Smooth muscle cell (in vitro differentiated cells): ENCODE measurements around the gene SMIM24. TPM values are rescaled to one million over a fixed set of nuclear protein-coding genes. Genes with fewer than 3 reads are reported as not detected.
A peak's percentile ranks its signal among the peaks of the same experiment; 100 is the strongest.

Experiments
- DNase-seq: peaks from one replicate; lab custom pipeline; 2025; ENCODE audit not compliant: unreplicated experiment; lab: John Stamatoyannopoulos, UW
- H2AFZ ChIP-seq: fragments of 200-600 bp; sonication (generic); 2 replicates; pipeline ENCODE4 v1.6.0; 2016; ENCODE audit warnings: antibody characterized with exemption, low read depth, mild to moderate bottlenecking
- H3F3A ChIP-seq: fragments of 200-600 bp; sonication (generic); 2 replicates; pipeline ENCODE4 v1.6.0; 2017; ENCODE audit warnings: antibody characterized with exemption, low read depth
- H3K27ac ChIP-seq: fragments of 200-600 bp; sonication (generic); 2 replicates; pipeline ENCODE4 v1.5.1; 2016; ENCODE audit warnings: low read depth, mild to moderate bottlenecking
- H3K27me3 ChIP-seq: fragments of 200-600 bp; sonication (generic); 2 replicates; pipeline ENCODE4 v1.6.1; 2016; ENCODE audit warnings: low read depth, mild to moderate bottlenecking
- H3K36me3 ChIP-seq: fragments of 200-600 bp; sonication (generic); 2 replicates; pipeline ENCODE4 v1.5.1; 2016; ENCODE audit warnings: low read depth
- H3K4me1 ChIP-seq: fragments of 200-600 bp; sonication (generic); 2 replicates; pipeline ENCODE4 v1.5.1; 2016; ENCODE audit warnings: low read depth
- H3K4me2 ChIP-seq: fragments of 200-600 bp; sonication (generic); 2 replicates; pipeline ENCODE4 v1.6.0; 2016; ENCODE audit warnings: mild to moderate bottlenecking
- H3K4me3 ChIP-seq: fragments of 200-600 bp; sonication (generic); 2 replicates; pipeline ENCODE4 v1.5.1; 2016; ENCODE audit warnings: mild to moderate bottlenecking
- H3K79me2 ChIP-seq: fragments of 200-600 bp; sonication (generic); 2 replicates; pipeline ENCODE4 v1.6.0; 2016; ENCODE audit warnings: low read depth, mild to moderate bottlenecking
- H3K9ac ChIP-seq: fragments of 200-600 bp; sonication (generic); 2 replicates; pipeline ENCODE4 v1.6.0; 2016; ENCODE audit warnings: low read depth
- H3K9me3 ChIP-seq: fragments of 200-600 bp; sonication (generic); replicated peaks from 2 replicates; pipeline ENCODE4 v1.5.1; 2016; ENCODE audit warnings: low read depth
- H4K20me1 ChIP-seq: fragments of 200-600 bp; sonication (generic); 2 replicates; pipeline ENCODE4 v1.6.0; 2016; ENCODE audit warnings: low read depth
- WGBS: methylation state at CpG from one replicate; pipeline ENCODE4 v1.1.7; 2016; ENCODE audit warnings: low lambda C conversion rate; 5-methylcytosine and 5-hydroxymethylcytosine counted together
- polyA plus RNA-seq: library from polyadenylated mRNA; unstranded; fragments of >200 nt; fragmentation: Nextera tagmentation; extraction: Ambion mirVana; gene quantifications from 2 replicates; pipeline ENCODE4 v1.2.1, GENCODE V29; 2016
- total RNA-seq: library from RNA; depleted of rRNA; stranded (reverse); fragments of >200 nt; gene quantifications from 2 replicates; pipeline ENCODE4 v1.2.3, GENCODE V29; 2014
- TF ChIP-seq, protein P1 (sequence below): fragments of 200-600 bp; sonication (generic); IDR thresholded peaks from 2 replicates; pipeline ENCODE4 v1.5.1; 2017; ENCODE audit warnings: borderline replicate concordance, mild to moderate bottlenecking, antibody characterized with exemption; ENCODE audit not compliant: insufficient read depth, poor library complexity, severe bottlenecking

The SMIM24 gene
- total and polyA plus RNA-seq, 2 experiments from 2014 or later = 1.1 TPM; not detected in 1

DNA sequence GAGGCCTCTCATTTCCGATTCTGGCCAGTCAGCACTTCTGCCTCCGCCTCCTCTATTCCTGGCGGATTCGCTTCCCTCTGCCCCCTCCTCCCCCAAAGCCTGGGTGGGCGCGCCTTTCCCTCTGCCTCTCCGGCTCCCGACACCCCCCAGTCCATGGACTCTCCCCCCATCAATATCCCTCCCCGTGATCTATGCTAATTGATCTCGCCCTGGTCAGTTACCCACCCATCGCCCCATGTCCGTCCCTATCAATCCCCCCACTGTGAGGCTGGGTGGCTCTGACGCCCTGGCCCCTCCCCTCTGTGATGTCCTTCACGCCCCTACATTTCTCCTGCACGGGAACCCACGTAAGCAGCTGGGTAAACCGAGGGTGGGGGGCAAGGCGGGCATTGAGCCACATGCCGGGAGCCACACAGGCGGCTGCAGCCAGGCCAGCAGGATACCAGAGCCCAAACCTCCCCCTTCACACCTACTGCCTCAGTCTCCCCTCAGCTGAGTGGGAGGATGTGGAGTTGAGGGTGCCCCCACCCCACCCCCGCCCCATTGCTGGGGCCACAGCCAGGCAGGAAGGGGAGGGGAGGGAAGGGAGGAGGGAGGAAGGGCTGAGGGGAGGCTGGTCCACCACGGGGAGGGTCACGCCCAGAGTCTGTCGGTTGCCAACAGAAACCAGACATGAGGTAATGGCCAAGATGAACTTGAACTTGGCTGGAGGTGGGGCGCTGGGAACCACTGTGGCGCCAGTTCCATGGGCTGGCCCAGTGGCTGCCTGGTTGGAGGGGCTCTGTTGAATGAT, 21.0 kb downstream of the SMIM24 start:
- Histone ChIP-seq H3K79me2 (no peaks in the 10 kb centered on the region), H3K9me3 (no peaks in the 10 kb centered on the region), H3K36me3 (no peaks in the 10 kb centered on the region), H3K27me3 (no peaks in the 10 kb centered on the region), H3K4me1 (peaks cover 22% of the 10 kb centered on the region), H3F3A (peaks cover 13% of the 10 kb centered on the region), H3K9ac (peak overlapping the region; percentile 92), H3K4me3 (peak overlapping the region; percentile 0), H2AFZ (no peak overlapping the region), H3K4me2 (peak overlapping the region; percentile 71), H4K20me1 (no peaks in the 10 kb centered on the region), H3K27ac (peak overlapping the region; percentile 98)
- peak; percentile 91 for DNase-seq
- TF ChIP-seq, protein P1, sequence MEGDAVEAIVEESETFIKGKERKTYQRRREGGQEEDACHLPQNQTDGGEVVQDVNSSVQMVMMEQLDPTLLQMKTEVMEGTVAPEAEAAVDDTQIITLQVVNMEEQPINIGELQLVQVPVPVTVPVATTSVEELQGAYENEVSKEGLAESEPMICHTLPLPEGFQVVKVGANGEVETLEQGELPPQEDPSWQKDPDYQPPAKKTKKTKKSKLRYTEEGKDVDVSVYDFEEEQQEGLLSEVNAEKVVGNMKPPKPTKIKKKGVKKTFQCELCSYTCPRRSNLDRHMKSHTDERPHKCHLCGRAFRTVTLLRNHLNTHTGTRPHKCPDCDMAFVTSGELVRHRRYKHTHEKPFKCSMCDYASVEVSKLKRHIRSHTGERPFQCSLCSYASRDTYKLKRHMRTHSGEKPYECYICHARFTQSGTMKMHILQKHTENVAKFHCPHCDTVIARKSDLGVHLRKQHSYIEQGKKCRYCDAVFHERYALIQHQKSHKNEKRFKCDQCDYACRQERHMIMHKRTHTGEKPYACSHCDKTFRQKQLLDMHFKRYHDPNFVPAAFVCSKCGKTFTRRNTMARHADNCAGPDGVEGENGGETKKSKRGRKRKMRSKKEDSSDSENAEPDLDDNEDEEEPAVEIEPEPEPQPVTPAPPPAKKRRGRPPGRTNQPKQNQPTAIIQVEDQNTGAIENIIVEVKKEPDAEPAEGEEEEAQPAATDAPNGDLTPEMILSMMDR = no peak
- 7% methylated on average over 17 of the region's 26 CpGs for WGBS

DNA sequence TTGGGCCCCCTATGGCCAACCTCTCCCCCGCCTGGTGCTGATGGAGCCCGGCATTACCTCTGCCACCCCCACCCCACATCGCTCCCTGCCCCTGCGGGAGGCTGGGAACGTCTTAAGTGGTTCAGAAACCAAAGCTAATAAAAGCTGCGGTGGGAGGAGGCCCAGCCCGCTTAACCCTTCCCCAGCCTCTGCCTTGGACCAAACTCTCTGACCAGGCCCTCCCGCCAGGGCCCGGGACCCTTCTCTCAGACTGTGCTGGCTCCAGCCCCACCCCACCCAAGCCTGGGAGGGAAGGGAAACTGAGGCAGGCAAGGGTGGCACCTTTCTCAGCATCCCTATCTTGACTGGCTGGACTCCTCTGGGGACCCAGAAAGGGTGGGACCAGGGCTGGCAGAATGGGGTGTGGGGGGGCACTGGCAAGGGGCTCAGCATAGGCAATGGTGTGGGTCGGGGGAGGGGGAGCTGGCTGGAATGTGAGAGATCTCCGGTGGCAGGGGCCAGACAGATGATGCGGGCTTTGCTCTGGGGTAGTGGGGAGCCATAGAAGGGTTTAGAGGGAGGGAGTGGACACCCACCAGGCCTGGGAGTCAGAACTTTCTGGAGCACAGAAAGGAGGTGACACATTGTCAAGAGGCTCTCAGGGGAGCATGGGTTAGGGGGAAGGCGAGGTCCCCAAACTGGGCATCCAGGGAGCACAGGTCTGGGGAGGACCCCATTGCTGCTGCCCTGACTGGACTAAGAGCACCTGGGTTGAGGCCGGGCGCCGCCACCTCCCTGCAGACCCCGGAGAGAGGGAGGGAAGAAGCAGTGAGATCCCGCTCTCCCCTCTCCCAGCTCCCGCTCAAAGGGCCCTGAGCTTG, 21.9 kb downstream of the SMIM24 start:
- H3K4me2 ChIP-seq = peak overlapping the region; percentile 71
- H3K9ac ChIP-seq = peak overlapping the region; percentile 92
- no peaks in the 10 kb centered on the region for H3K9me3 ChIP-seq
- no peaks in the 10 kb centered on the region for H3K27me3 ChIP-seq
- DNase-seq = peak; percentile 39
- no peaks in the 10 kb centered on the region for H3K36me3 ChIP-seq
- no peak overlapping the region for H2AFZ ChIP-seq
- no peaks in the 10 kb centered on the region for H3K79me2 ChIP-seq
- H4K20me1 ChIP-seq = no peaks in the 10 kb centered on the region
- H3F3A ChIP-seq = peaks cover 13% of the 10 kb centered on the region
- TF ChIP-seq, protein P1 = no peak
- peaks cover 16% of the 10 kb centered on the region for H3K4me1 ChIP-seq
- peak overlapping the region; percentile 0 for H3K4me3 ChIP-seq
- H3K27ac ChIP-seq = peak overlapping the region; percentile 98
- WGBS = 18% methylated on average over 14 of the region's 19 CpGs

DNA sequence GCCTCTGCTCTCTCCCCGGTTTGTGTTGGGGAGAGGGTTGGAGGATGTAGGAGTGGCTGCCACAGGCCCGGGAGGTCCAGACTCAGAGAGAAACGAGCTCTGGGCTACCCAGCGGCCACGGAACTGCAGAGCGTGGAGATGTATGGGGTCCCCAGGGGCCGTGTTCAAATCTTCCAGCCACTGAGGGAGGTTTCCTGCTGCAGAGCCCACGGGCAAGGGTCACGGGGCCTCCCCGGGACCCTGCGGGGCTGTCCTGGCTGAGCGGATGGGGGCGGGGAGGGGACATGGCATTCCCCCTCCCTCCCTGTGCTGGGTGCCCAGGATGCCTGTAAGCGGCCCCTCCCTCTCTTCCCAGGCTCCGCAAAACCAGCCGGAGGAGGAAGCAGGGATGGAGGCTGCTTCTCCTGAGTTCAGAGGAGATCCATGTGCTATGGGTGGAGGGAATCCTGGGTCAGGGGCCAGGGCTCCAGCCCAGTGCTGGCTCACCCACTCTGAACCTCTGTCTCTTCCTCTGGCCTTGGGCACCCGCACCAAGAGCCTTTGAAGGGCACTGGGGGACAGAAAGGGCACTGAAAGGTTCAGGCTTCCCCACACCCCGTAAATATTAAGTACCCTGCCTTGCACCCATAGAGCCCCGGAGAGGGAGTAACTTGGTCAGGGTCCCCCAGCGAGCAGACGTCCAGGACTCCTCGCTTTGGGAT, 22.6 kb downstream of the SMIM24 start:
- Histone ChIP-seq H3K9ac (peak overlapping the region; percentile 92), H3K4me3 (no peak overlapping the region), H3K9me3 (no peaks in the 10 kb centered on the region), H3K27me3 (no peaks in the 10 kb centered on the region), H3F3A (peaks cover 9% of the 10 kb centered on the region), H4K20me1 (no peaks in the 10 kb centered on the region), H3K36me3 (no peaks in the 10 kb centered on the region), H3K4me2 (peak overlapping the region; percentile 71), H3K79me2 (no peaks in the 10 kb centered on the region), H2AFZ (no peak overlapping the region), H3K27ac (peak overlapping the region; percentile 98), H3K4me1 (peaks cover 10% of the 10 kb centered on the region)
- DNase-seq = peak; percentile 36
- TF ChIP-seq, protein P1 = no peak
- 19% methylated on average over 22 of the region's 22 CpGs for WGBS
